SJSA1 (cell line): ENCODE data around the gene CD8B2. TPM values are rescaled to one million over a fixed set of nuclear protein-coding genes. Genes with fewer than 3 reads are reported as not detected.
"Not testable (repeated sequence)": the region's sequence is repeated elsewhere in the genome, so short reads cannot be mapped to it uniquely, and the experiment has no call there.

Experiments
- DNase-seq, 2 experiments: peaks; one replicate each; pipeline ENCODE4 v3.0.0-alpha.2; 2015 to 2020; ENCODE audit warnings: low spot score in 2 of 2, low read depth in 1 of 2
- H3K27ac ChIP-seq: fragments of 250-450 bp; sonication (Bioruptor Pico); 2 replicates; pipeline ENCODE4 v1.5.1; 2020; ENCODE audit warnings: mild to moderate bottlenecking, moderate library complexity
- H3K27me3 ChIP-seq: fragments of 250-450 bp; sonication (Bioruptor Pico); replicated peaks from 2 replicates; pipeline ENCODE4 v1.5.1; 2020; ENCODE audit warnings: mild to moderate bottlenecking, moderate library complexity
- H3K36me3 ChIP-seq: fragments of 250-450 bp; sonication (Bioruptor Pico); 2 replicates; pipeline ENCODE4 v1.5.1; 2020; ENCODE audit warnings: mild to moderate bottlenecking
- H3K4me1 ChIP-seq: fragments of 250-450 bp; sonication (Bioruptor Pico); replicated peaks from 2 replicates; pipeline ENCODE4 v1.6.1; 2021; ENCODE audit warnings: mild to moderate bottlenecking
- H3K4me3 ChIP-seq: fragments of 250-450 bp; sonication (Bioruptor Pico); 2 replicates; pipeline ENCODE4 v1.5.1; 2020; ENCODE audit warnings: mild to moderate bottlenecking
- H3K9me3 ChIP-seq: fragments of 250-450 bp; sonication (Bioruptor Pico); replicated peaks from 2 replicates; pipeline ENCODE4 v1.5.1; 2020; ENCODE audit warnings: mild to moderate bottlenecking
- total RNA-seq: library from RNA; depleted of rRNA; stranded (reverse); fragments of >200 nt; shearing (Covaris generic); gene quantifications from 2 replicates; pipeline ENCODE4 v1.2.3, GENCODE V29; 2014; rRNA removed

Gene CD8B2
- total RNA-seq: not detected in 2 replicates

GRCh38 chr2:106486551-106487385, at the start of gene CD8B2:
Gene CD8B2, plus strand, starts transcription at chr2:106487364. Its CDS starts 63 bp downstream, at chr2:106487427.
- H3K27me3 ChIP-seq, H3K27ac ChIP-seq, DNase-seq, H3K36me3 ChIP-seq, H3K4me1 ChIP-seq, H3K4me3 ChIP-seq, H3K9me3 ChIP-seq: not testable (repeated sequence)

DNA sequence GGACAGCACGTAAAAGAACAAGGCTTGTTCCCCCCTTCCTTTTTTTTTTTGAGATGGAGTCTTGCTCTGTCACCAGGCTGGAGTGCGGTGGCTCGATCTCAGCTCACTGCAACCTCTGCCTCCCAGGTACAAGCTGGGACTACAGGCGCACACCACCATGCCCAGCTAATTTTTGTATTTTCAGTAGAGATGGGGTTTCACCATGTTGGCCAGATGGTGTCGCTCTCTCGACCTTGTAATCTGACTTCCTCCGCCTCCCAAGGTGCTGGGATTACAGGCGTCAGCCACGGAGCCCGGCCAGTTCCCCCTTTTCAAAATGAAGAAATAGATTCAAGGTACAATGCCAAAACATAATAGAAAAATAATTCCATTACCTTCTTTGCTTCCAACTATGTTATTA, 25.3 kb upstream of the CD8B2 start:
- H3K27me3 ChIP-seq, H3K9me3 ChIP-seq, H3K4me1 ChIP-seq, H3K36me3 ChIP-seq, DNase-seq, H3K4me3 ChIP-seq, H3K27ac ChIP-seq: not testable (repeated sequence)

- not testable (repeated sequence) for H3K9me3 ChIP-seq, H3K4me3 ChIP-seq, H3K27ac ChIP-seq, H3K27me3 ChIP-seq, H3K4me1 ChIP-seq, H3K36me3 ChIP-seq, DNase-seq
Measured at GRCh38 chr2:106467516-106467915, 19.6 kb upstream of the CD8B2 start.

GRCh38 chr2:106468107-106468506, 19.1 kb upstream of the CD8B2 start, which contains the start of gene RGPD3:
Gene RGPD3, minus strand, starts transcription at chr2:106468413. Its CDS starts 125 bp downstream, at chr2:106468288.
- not testable (repeated sequence) for H3K27me3 ChIP-seq, H3K9me3 ChIP-seq, H3K36me3 ChIP-seq, H3K27ac ChIP-seq, H3K4me1 ChIP-seq, H3K4me3 ChIP-seq, DNase-seq

DNA sequence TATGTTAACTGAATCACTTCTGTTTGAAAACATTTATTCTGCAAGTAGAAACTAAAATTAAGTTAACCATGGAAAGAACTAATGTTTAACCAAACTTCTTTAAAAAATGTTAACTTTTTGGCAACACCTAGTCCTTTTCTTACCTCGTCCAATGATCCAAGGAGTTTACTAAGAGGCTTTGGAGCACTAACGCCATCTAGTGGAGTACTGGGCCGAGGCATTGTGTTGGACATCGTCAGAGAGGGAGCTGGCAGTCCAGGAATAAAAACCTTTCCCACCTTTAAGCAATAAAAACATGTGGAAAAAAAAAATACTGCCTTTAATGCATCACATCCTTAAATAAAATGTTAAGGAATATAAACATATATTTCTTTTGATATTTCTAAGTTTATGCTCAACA, 16.5 kb upstream of the CD8B2 start:
- H3K4me3 ChIP-seq, H3K27ac ChIP-seq, H3K36me3 ChIP-seq, H3K27me3 ChIP-seq, H3K4me1 ChIP-seq, DNase-seq, H3K9me3 ChIP-seq: not testable (repeated sequence)

GRCh38 chr2:106477647-106478046, 9.5 kb upstream of the CD8B2 start:
- not testable (repeated sequence) for H3K9me3 ChIP-seq, DNase-seq, H3K27me3 ChIP-seq, H3K36me3 ChIP-seq, H3K4me1 ChIP-seq, H3K4me3 ChIP-seq, H3K27ac ChIP-seq

DNA sequence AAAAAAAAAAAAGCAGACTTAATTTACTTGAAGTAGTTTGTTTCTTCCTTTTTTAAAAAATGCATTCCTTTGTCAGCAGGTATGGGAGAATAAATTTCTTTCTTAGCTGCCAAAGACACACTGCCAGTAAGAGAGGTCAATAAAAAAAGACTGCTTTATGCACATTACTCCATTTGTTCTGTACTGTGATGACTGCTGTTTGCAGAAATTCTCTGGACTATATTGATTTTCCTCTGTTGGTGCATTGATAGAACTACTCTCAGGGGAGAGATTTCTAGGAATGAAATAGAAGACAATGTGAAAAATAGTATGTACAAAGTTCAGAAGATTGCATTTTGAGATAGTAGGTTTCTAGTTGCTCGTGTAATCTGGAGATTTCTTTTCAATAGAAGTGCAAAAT, 7.6 kb upstream of the CD8B2 start:
- H3K9me3 ChIP-seq, H3K27me3 ChIP-seq, H3K4me1 ChIP-seq, H3K4me3 ChIP-seq, H3K27ac ChIP-seq, DNase-seq, H3K36me3 ChIP-seq: not testable (repeated sequence)

DNA sequence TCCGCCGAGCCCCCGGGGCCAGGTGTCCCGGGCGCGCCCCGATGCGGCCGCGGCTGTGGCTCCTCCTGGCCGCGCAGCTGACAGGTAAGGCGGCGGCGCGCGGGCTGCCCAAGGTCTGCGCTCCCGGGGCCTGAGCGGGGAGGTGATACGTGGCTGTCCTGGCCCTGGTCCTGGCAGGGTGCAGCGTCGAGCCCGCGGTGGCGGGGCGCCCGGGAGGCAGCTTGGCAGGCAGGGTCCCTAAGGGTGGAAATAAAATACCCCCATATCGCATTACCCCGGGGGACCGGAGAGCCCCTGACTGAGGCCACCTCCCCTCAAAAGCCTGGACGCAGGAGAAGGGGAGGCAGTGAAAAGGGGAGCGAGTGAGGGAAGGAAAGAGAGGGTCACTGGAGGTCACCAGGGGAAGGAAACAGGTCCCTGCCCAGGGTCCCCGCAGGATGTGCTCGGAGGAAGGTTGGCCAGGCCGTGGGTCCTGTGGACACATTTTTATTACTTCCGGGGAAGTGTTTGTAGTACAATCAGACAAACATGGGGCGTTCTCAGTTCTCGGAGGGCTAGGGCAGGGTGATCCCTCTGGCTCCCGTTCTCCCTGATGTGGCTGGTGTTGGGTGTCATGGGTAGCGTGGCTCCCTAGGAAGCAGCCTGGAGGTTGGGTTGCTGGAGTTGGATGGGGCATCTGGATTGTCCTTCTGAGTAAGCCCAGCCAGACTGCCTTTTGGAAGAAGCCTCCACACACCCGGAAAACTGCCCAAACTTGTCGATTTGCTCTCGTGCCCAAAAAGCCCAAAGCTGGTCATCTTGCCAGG, 425 bp downstream of the CD8B2 start:
- not testable (repeated sequence) for H3K36me3 ChIP-seq, H3K27me3 ChIP-seq, H3K27ac ChIP-seq, DNase-seq, H3K9me3 ChIP-seq, H3K4me1 ChIP-seq, H3K4me3 ChIP-seq

GRCh38 chr2:106489701-106490100, 2.5 kb downstream of the CD8B2 start:
- not testable (repeated sequence) for H3K36me3 ChIP-seq, H3K4me1 ChIP-seq, DNase-seq, H3K4me3 ChIP-seq, H3K27me3 ChIP-seq, H3K27ac ChIP-seq, H3K9me3 ChIP-seq

DNA sequence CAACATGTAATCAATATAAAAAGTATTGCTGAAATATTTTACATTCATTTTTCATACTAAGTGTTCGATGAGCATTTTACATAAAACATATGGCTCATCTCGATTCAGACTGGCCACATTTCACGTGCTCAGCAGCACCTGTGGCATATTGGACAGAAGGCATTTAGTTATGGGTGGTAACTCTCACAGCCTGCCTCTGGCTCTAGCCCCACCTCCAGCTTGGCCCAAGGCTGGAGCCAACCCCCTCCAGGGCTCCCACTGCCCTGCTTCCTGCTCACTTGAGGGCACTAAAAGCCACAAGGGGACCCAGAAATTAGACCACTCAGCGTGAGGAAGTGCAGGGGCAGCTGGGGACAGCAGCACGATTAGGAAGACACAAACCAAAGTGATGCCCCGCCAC, 5.2 kb downstream of the CD8B2 start:
- not testable (repeated sequence) for H3K4me1 ChIP-seq, H3K27ac ChIP-seq, H3K9me3 ChIP-seq, H3K36me3 ChIP-seq, H3K4me3 ChIP-seq, DNase-seq, H3K27me3 ChIP-seq

GRCh38 chr2:106492913-106493312, 5.7 kb downstream of the CD8B2 start:
- not testable (repeated sequence) for H3K27me3 ChIP-seq, H3K4me3 ChIP-seq, H3K4me1 ChIP-seq, H3K9me3 ChIP-seq, H3K27ac ChIP-seq, H3K36me3 ChIP-seq, DNase-seq

- DNase-seq, H3K4me3 ChIP-seq, H3K27me3 ChIP-seq, H3K27ac ChIP-seq, H3K9me3 ChIP-seq, H3K36me3 ChIP-seq, H3K4me1 ChIP-seq: not testable (repeated sequence)
Measured at GRCh38 chr2:106498549-106498948, 11.4 kb downstream of the CD8B2 start.

DNA sequence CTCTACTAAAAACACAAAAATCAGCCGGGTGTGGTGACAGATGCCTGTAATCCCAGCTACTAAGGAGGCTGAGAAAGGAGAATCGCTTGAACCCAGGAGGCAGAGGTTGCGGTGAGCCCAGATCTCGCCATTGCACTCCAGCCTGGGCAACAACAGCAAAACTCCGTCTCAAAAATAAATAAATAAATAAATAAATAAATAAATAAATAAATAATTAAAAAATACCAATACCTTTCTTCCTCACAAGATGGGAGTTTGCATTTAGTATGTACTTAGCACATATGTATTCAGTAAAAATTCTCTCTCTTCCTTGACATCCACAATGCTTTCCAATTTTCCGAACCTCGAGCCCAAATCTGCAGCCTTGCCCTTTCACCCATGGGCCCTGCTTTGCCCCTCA, 13.2 kb downstream of the CD8B2 start:
- not testable (repeated sequence) for H3K4me3 ChIP-seq, H3K27ac ChIP-seq, H3K27me3 ChIP-seq, H3K4me1 ChIP-seq, DNase-seq, H3K36me3 ChIP-seq, H3K9me3 ChIP-seq

DNA sequence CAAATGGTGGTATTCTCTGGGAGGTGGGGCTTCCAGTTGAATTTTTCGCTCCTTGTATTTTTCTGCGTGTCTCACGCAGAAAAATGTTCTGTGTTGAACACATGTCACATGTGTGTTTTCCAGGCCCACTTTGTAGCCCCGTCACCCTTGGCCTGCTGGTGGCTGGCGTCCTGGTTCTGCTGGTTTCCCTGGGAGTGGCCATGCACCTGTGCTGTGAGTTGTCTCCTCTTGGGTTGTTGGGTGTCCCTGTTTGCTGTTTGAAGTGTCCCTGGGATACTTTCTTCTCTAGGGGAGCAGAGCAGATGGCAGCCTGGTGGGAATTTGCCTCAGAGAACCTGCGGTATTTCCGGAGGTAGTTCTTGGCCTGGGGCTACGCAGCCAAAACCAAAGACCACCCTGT, 15.2 kb downstream of the CD8B2 start:
- not testable (repeated sequence) for H3K36me3 ChIP-seq, DNase-seq

More for the DNA sequence above, 15.2 kb downstream of the CD8B2 start:
- not testable (repeated sequence) for H3K27me3 ChIP-seq, H3K27ac ChIP-seq, H3K4me3 ChIP-seq, H3K9me3 ChIP-seq, H3K4me1 ChIP-seq
